Fibroblast of mammary gland (primary cell): Measurements from ENCODE around the gene IGF1R.
"Not testable (repeated sequence)": the region's sequence is repeated elsewhere in the genome, so short reads cannot be mapped to it uniquely, and the experiment has no call there.

Source experiments
- DNase-seq: peaks from one replicate; pipeline ENCODE4 v3.0.0-alpha.2; 2010; ENCODE audit warnings: low read depth
- H3K4me3 ChIP-seq: 2 replicates; pipeline ENCODE4 v1.5.1; 2011; ENCODE audit warnings: low read depth, mild to moderate bottlenecking, low read length, moderate library complexity; ENCODE audit not compliant: control insufficient read depth
- TF ChIP-seq, protein P1 (sequence below): conservative IDR thresholded peaks from 2 replicates; pipeline ENCODE4 v1.5.1; 2011; ENCODE audit warnings: low read depth, low read length, inconsistent platforms; ENCODE audit not compliant: control insufficient read depth, insufficient read depth

The IGF1R gene

DNA sequence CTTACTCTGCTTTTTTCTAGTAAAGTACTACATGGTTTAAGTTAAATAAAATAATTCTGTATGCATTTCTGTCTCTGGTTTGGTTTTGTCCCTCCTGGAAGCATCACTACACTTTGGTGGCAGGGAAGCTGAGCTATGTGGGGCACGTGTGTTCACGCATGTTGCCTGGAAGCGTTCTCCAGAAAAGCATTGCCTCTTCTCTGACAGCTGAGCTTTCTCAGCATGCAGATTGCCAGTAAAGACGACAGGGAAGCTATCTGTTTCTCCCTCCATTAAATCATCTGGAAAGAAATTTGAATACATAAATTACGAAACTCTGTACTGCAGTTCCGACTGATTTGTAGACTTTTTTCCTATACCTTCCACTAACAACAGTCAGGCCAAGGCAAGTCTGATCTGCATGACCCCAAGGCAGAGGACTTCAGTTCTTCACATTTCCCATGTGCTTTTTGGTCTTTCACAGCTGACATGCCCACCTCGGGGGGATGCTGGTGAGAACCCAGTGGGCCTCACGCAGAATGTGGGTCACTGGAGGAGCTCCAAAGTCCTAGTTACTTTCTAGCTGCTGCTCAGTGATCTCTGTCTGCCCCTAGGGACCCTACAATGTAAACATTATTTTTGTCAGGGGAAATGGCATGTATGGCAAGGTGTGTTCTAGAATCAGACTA lies 316.3 kb downstream of the IGF1R start:
- TF ChIP-seq, protein P1, sequence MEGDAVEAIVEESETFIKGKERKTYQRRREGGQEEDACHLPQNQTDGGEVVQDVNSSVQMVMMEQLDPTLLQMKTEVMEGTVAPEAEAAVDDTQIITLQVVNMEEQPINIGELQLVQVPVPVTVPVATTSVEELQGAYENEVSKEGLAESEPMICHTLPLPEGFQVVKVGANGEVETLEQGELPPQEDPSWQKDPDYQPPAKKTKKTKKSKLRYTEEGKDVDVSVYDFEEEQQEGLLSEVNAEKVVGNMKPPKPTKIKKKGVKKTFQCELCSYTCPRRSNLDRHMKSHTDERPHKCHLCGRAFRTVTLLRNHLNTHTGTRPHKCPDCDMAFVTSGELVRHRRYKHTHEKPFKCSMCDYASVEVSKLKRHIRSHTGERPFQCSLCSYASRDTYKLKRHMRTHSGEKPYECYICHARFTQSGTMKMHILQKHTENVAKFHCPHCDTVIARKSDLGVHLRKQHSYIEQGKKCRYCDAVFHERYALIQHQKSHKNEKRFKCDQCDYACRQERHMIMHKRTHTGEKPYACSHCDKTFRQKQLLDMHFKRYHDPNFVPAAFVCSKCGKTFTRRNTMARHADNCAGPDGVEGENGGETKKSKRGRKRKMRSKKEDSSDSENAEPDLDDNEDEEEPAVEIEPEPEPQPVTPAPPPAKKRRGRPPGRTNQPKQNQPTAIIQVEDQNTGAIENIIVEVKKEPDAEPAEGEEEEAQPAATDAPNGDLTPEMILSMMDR, result no peak
- DNase-seq, result no peak
- no peak overlapping the region for H3K4me3 ChIP-seq

DNA sequence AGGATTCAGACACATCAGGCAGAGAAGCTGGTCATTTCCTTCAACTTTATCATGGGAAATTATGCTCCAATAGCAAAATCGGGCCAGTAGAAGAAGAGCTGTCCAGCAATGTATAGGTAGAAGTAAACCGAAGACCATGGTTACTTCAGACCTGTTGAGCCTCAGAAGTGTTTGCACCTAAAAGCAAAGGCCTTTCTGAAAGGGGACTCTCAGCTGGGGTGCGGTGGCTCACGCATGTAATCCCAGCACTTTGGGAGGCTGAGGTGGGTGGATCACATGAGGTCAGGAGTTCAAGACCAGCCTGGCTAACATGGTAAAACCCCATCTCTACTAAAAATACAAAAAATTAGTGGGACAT lies 316.8 kb downstream of the IGF1R start:
- not testable (repeated sequence) for DNase-seq, H3K4me3 ChIP-seq

GRCh38 chr15:98965597-98965996 lies 317.3 kb downstream of the IGF1R start:
- TF ChIP-seq, protein P1, result no peak
- H3K4me3 ChIP-seq, result no peak overlapping the region
- DNase-seq, result no peak

GRCh38 chr15:98966091-98966787 lies 317.9 kb downstream of the IGF1R start:
- H3K4me3 ChIP-seq, result no peak overlapping the region
- TF ChIP-seq, protein P1, result no peak
- DNase-seq, result no peak

- TF ChIP-seq, protein P1, result no peak
- H3K4me3 ChIP-seq, result no peak overlapping the region
- DNase-seq, result no peak
Measured at GRCh38 chr15:98967096-98967495, 318.8 kb downstream of the IGF1R start.

- TF ChIP-seq, protein P1, result no peak
- H3K4me3 ChIP-seq, result no peak overlapping the region
- DNase-seq, result no peak
Measured at GRCh38 chr15:98967916-98968315, 319.6 kb downstream of the IGF1R start.

DNA sequence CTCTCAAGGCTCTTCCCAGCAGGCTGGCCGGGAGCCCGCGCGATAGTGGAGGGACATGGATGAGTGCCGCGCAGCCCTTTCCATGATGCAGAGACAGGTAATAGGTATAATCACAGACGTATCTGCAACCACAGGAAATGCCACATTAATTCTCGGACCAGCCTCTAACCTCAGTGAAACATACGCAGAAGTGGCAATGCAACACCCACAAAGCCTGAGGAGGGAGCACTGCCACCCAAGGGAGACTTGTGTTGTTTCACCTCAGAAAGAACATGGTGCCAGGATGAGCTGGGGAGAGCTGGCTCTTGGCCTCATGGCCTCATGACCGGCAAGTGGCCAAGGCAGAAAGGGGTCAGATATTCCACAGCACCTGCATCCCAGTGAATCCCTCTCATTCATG lies 320.2 kb downstream of the IGF1R start:
- TF ChIP-seq, protein P1, result no peak
- DNase-seq, result no peak
- no peak overlapping the region for H3K4me3 ChIP-seq
